PC-9 (cell line): ENCODE data around the gene JAG1.

Experiments used
- CTCF ChIP-seq: fragments of 200-600 bp; sonication (generic); conservative IDR thresholded peaks from 2 replicates; pipeline ENCODE4 v1.6.1; 2017; ENCODE audit warnings: mixed run types, antibody characterized with exemption, mild to moderate bottlenecking, moderate library complexity
- EZH2 ChIP-seq: fragments of 200-600 bp; sonication (generic); IDR thresholded peaks from 2 replicates; pipeline ENCODE4 v1.8.0; 2017; ENCODE audit warnings: antibody characterized with exemption, low read depth

DNA sequence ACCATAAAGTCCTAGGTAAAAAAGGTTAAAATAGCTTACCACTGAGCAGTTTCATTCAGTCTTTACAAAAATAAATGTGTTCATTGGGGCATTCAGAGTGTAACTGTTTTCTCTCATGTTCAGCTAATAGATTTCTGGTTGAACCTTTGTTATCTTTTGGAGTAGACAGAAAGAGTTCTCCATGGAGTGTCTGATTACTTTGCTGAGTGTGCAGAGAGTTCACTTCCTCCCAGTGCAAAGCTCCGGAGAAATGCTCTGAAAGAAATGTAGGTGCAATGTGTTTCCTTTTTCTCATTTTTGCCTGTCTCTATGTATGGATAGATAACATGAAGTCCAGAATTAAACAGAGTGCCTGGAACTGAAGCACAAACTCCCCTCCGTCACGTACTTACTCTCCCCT lies 52.6 kb downstream of the JAG1 start:
- TF ChIP-seq CTCF (no peak), EZH2 (no peak)
